Measurements from ENCODE around the gene RABGAP1L. TPM values are rescaled to one million over a fixed set of nuclear protein-coding genes. Genes with fewer than 3 reads are reported as not detected.
"Not testable (repeated sequence)": the region's sequence is repeated elsewhere in the genome, so short reads cannot be mapped to it uniquely, and the experiment has no call there.

The RABGAP1L gene
- total RNA-seq, 2 experiments from 2014 or later = 59.8 to 67.6 TPM

DNA sequence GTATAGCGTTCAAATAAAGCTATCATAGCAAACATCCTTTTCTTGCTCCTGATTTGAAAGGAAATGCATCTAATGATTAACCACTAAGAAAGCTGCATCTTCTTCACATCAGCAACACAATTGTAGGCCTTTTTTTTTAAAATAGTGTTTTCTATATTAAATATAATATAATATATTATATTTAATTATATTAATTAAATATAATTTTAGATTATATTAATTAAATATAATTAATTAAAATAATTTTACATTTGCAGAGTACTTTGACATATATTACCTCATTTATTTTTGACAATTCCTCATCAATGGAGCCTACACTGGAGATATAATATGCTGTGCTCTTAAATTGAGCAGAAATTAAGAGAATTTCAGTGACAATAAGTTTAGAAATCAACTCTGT is 481.5 kb downstream of the RABGAP1L start:
- Mint-ChIP-seq H3K36me3 (ENCODE audit: low read depth) (peaks cover 54% of the 10 kb centered on the region), H3K27me3 (no peaks in the 10 kb centered on the region)

GRCh38 chr1:174642393-174642792 is 483.1 kb downstream of the RABGAP1L start:
- H3K27ac ChIP-seq (ENCODE audit: low read depth in 1 of 2, low read length in 2 of 2) = no peak overlapping the region
- Mint-ChIP-seq H3K9me3 (peaks cover 5% of the 10 kb centered on the region), H3K27me3 (no peaks in the 10 kb centered on the region), H3K4me1 (ENCODE audit: low read depth) (peaks cover 8% of the 10 kb centered on the region), H3K36me3 (ENCODE audit: low read depth) (peaks cover 57% of the 10 kb centered on the region), H3K4me3 (no peak overlapping the region), H3K27ac (no peak overlapping the region)
- intact Hi-C loops (cut with DNase I, micrococcal nuclease) = no loop called here
- no peaks in the 10 kb centered on the region for H3K4me1 ChIP-seq (ENCODE audit: insufficient read depth, low read length)
- H3K27me3 ChIP-seq (ENCODE audit: control insufficient read depth in 1 of 2, insufficient read depth in 2 of 2, low read length in 2 of 2) = no peaks in the 10 kb centered on the region
- TF ChIP-seq, protein P1, sequence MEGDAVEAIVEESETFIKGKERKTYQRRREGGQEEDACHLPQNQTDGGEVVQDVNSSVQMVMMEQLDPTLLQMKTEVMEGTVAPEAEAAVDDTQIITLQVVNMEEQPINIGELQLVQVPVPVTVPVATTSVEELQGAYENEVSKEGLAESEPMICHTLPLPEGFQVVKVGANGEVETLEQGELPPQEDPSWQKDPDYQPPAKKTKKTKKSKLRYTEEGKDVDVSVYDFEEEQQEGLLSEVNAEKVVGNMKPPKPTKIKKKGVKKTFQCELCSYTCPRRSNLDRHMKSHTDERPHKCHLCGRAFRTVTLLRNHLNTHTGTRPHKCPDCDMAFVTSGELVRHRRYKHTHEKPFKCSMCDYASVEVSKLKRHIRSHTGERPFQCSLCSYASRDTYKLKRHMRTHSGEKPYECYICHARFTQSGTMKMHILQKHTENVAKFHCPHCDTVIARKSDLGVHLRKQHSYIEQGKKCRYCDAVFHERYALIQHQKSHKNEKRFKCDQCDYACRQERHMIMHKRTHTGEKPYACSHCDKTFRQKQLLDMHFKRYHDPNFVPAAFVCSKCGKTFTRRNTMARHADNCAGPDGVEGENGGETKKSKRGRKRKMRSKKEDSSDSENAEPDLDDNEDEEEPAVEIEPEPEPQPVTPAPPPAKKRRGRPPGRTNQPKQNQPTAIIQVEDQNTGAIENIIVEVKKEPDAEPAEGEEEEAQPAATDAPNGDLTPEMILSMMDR (IDR thresholded peaks at IDR 0.05) = no peak
- no peak overlapping the region for H3K4me3 ChIP-seq (ENCODE audit: low read length)
- peaks cover 7% of the 10 kb centered on the region for H3K36me3 ChIP-seq (ENCODE audit: insufficient read depth, low read length)
- ATAC-seq (ENCODE audit: poor library complexity) (no peak), DNase-seq (no peak)
- H3K9me3 ChIP-seq (ENCODE audit: control insufficient read depth in 1 of 2, insufficient read depth in 1 of 2, low read length in 2 of 2) = no peaks in the 10 kb centered on the region
- CTCF ChIA-PET = no interaction called here
- POLR2A ChIA-PET = no interaction called here

More for the DNA sequence above, 481.5 kb downstream of the RABGAP1L start:
- Histone ChIP-seq H3K27me3 (ENCODE audit: control insufficient read depth in 1 of 2, insufficient read depth in 2 of 2, low read length in 2 of 2) (no peaks in the 10 kb centered on the region), H3K4me3 (ENCODE audit: low read length) (no peak overlapping the region), H3K36me3 (ENCODE audit: insufficient read depth, low read length) (peaks cover 10% of the 10 kb centered on the region), H3K9me3 (ENCODE audit: control insufficient read depth in 1 of 2, insufficient read depth in 1 of 2, low read length in 2 of 2) (no peaks in the 10 kb centered on the region), H3K27ac (ENCODE audit: low read depth in 1 of 2, low read length in 2 of 2) (no peak overlapping the region), H3K4me1 (ENCODE audit: insufficient read depth, low read length) (no peaks in the 10 kb centered on the region)
- DNase-seq = no peak
- ATAC-seq (ENCODE audit: poor library complexity) = no peak
- Mint-ChIP-seq H3K9me3 (peaks cover 8% of the 10 kb centered on the region), H3K4me1 (ENCODE audit: low read depth) (peaks cover 8% of the 10 kb centered on the region), H3K4me3 (no peak overlapping the region), H3K27ac (no peak overlapping the region)
- CTCF ChIA-PET = interaction anchor here (1.0 kb wide), 1 partner anchor 13 kb away, joined by 3 read pairs; no protein-coding TSS in a partner anchor
- POLR2A ChIA-PET = interaction anchor here (0.5 kb wide), 1 partner anchor 67 kb away, joined by 3 read pairs; no protein-coding TSS in a partner anchor
- intact Hi-C loops (cut with DNase I, micrococcal nuclease) = no loop called here
- TF ChIP-seq, protein P1 (IDR thresholded peaks at IDR 0.05) = no peak

GRCh38 chr1:174643206-174643605 is 483.9 kb downstream of the RABGAP1L start:
- Histone ChIP-seq H3K9me3 (ENCODE audit: control insufficient read depth in 1 of 2, insufficient read depth in 1 of 2, low read length in 2 of 2) (no peaks in the 10 kb centered on the region), H3K27ac (ENCODE audit: low read depth in 1 of 2, low read length in 2 of 2) (no peak overlapping the region), H3K4me1 (ENCODE audit: insufficient read depth, low read length) (no peaks in the 10 kb centered on the region), H3K4me3 (ENCODE audit: low read length) (no peak overlapping the region), H3K36me3 (ENCODE audit: insufficient read depth, low read length) (peaks cover under 1% of the 10 kb centered on the region), H3K27me3 (ENCODE audit: control insufficient read depth in 1 of 2, insufficient read depth in 2 of 2, low read length in 2 of 2) (no peaks in the 10 kb centered on the region)
- TF ChIP-seq, protein P1 (IDR thresholded peaks at IDR 0.05) = no peak
- ChIA-PET POLR2A (no interaction called here), CTCF (no interaction called here)
- intact Hi-C loops (cut with DNase I, micrococcal nuclease) = no loop called here
- Mint-ChIP-seq H3K27ac (no peak overlapping the region), H3K4me3 (no peak overlapping the region), H3K9me3 (peaks cover 4% of the 10 kb centered on the region), H3K4me1 (ENCODE audit: low read depth) (peaks cover 8% of the 10 kb centered on the region), H3K36me3 (ENCODE audit: low read depth) (peaks cover 57% of the 10 kb centered on the region), H3K27me3 (no peaks in the 10 kb centered on the region)
- ATAC-seq (ENCODE audit: poor library complexity) (no peak), DNase-seq (no peak)

GRCh38 chr1:174649572-174649971 is 490.3 kb downstream of the RABGAP1L start:
- H3K9me3 Mint-ChIP-seq; H3K36me3 ChIP-seq (ENCODE audit: insufficient read depth, low read length); H3K27me3 ChIP-seq (ENCODE audit: control insufficient read depth in 1 of 2, insufficient read depth in 2 of 2, low read length in 2 of 2); H3K4me3 ChIP-seq (ENCODE audit: low read length); H3K4me1 ChIP-seq (ENCODE audit: insufficient read depth, low read length); POLR2A ChIA-PET; H3K4me1 Mint-ChIP-seq (ENCODE audit: low read depth); H3K27ac Mint-ChIP-seq; H3K27me3 Mint-ChIP-seq; ATAC-seq (ENCODE audit: poor library complexity); H3K4me3 Mint-ChIP-seq; H3K27ac ChIP-seq (ENCODE audit: low read depth in 1 of 2, low read length in 2 of 2); DNase-seq; H3K9me3 ChIP-seq (ENCODE audit: control insufficient read depth in 1 of 2, insufficient read depth in 1 of 2, low read length in 2 of 2); CTCF ChIA-PET; intact Hi-C loops (cut with DNase I, micrococcal nuclease): not testable (repeated sequence)
- peaks cover 52% of the 10 kb centered on the region for H3K36me3 Mint-ChIP-seq (ENCODE audit: low read depth)

Measured in CD4-positive, alpha-beta T cell (primary cell).